Thyroid gland (tissue), 4 donors: ENCODE results near the gene PRKCZ. TPM values are rescaled to one million over a fixed set of nuclear protein-coding genes. Genes with fewer than 3 reads are reported as not detected.

Experiments
- DNase-seq, 2 donors: peaks; one replicate each; pipeline ENCODE4 v3.0.0-alpha.2; 2019
- H3K27ac ChIP-seq, 3 donors: fragments of 200-600 bp; sonication (generic); 1 replicate in 2 of 3; 2 replicates in 1 of 3; pipeline ENCODE4 v1.5.1; 2016 to 2019; ENCODE audit warnings: mild to moderate bottlenecking in 1 of 3, moderate library complexity in 1 of 3
- H3K27me3 ChIP-seq: fragments of 200-600 bp; sonication (generic); one replicate; pipeline ENCODE4 v1.5.1; 2019
- H3K36me3 ChIP-seq, 2 donors: fragments of 200-600 bp; sonication (generic); one replicate each; pipeline ENCODE4 v1.5.1; 2016 to 2019
- H3K4me1 ChIP-seq, 2 donors: fragments of 200-600 bp; sonication (generic); one replicate each; pipeline ENCODE4 v1.5.1; 2017 to 2019
- H3K4me3 ChIP-seq, 3 donors: fragments of 200-600 bp; sonication (generic); replicated peaks in 1 of 3; 1 replicate in 2 of 3; 2 replicates in 1 of 3; pipeline ENCODE4 v1.5.1; 2016; ENCODE audit warnings: mild to moderate bottlenecking in 1 of 3
- H3K9me3 ChIP-seq: fragments of 200-600 bp; sonication (generic); one replicate; pipeline ENCODE4 v1.5.1; 2017
- POLR2A ChIP-seq, 2 donors: fragments of 450-650 bp; IDR thresholded peaks; one replicate each; pipeline ENCODE4 v1.6.1; 2017; ENCODE audit warnings: antibody characterized with exemption in 2 of 2, mild to moderate bottlenecking in 2 of 2, moderate library complexity in 1 of 2
- WGBS, 2 donors: methylation state at CpG; one replicate each; pipeline ENCODE4 v1.1.5; 2017; 5-methylcytosine and 5-hydroxymethylcytosine counted together
- intact Hi-C: fragments of 100-400 bp; cut with DNase I; formaldehyde crosslinking; loops from one replicate; pipeline ENCODE4 v1.15.1; 2023
- total RNA-seq, 4 donors: library from RNA; depleted of rRNA; stranded (reverse); fragments of >200 nt; gene quantifications; one replicate each; pipeline ENCODE4 v1.2.3, GENCODE V29; 2016
- TF ChIP-seq, protein P1 (sequence below), 6 experiments: fragments of 200-600 bp in 3 of 6; fragments of 450-650 bp in 3 of 6; sonication (generic) in 3 of 6; IDR thresholded peaks; one replicate each; pipeline ENCODE4 v1.5.1; 2016 to 2019; ENCODE audit warnings: antibody characterized with exemption in 6 of 6, mild to moderate bottlenecking in 2 of 6, inconsistent platforms in 1 of 6, moderate library complexity in 1 of 6

PRKCZ gene
- total RNA-seq, 4 donors from 2014 or later, result 33.6 to 53.0 (median 44.3) TPM

- H3K9me3 ChIP-seq, result no peaks in the 10 kb centered on the region
- H3K4me3 ChIP-seq, result no peak overlapping the region
- H3K27ac ChIP-seq, result no peak overlapping the region
- WGBS, 2 donors, result 80 to 81% methylated on average over 6 of the region's 6 CpGs
- TF ChIP-seq, protein P1, sequence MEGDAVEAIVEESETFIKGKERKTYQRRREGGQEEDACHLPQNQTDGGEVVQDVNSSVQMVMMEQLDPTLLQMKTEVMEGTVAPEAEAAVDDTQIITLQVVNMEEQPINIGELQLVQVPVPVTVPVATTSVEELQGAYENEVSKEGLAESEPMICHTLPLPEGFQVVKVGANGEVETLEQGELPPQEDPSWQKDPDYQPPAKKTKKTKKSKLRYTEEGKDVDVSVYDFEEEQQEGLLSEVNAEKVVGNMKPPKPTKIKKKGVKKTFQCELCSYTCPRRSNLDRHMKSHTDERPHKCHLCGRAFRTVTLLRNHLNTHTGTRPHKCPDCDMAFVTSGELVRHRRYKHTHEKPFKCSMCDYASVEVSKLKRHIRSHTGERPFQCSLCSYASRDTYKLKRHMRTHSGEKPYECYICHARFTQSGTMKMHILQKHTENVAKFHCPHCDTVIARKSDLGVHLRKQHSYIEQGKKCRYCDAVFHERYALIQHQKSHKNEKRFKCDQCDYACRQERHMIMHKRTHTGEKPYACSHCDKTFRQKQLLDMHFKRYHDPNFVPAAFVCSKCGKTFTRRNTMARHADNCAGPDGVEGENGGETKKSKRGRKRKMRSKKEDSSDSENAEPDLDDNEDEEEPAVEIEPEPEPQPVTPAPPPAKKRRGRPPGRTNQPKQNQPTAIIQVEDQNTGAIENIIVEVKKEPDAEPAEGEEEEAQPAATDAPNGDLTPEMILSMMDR (IDR thresholded peaks at IDR 0.05), result no peak
- no peak for TF ChIP-seq POLR2A (IDR thresholded peaks at IDR 0.05)
- no peak for DNase-seq
- H3K27me3 ChIP-seq, result no peaks in the 10 kb centered on the region
- intact Hi-C loops, result no loop called here
- peaks cover 0 to 12% of the 10 kb centered on the region in 2 donors for H3K4me1 ChIP-seq
- peaks cover 0 to 5% of the 10 kb centered on the region in 2 donors for H3K36me3 ChIP-seq
Observed at GRCh38 chr1:2155788-2156187, 105.6 kb downstream of the PRKCZ start.

GRCh38 chr1:2156866-2157265 lies 106.7 kb downstream of the PRKCZ start:
- Histone ChIP-seq H3K4me1 (peaks cover 0 to 12% of the 10 kb centered on the region in 2 donors), H3K4me3 (no peak overlapping the region), H3K36me3 (no peaks in the 10 kb centered on the region), H3K27ac (no peak overlapping the region), H3K9me3 (no peaks in the 10 kb centered on the region), H3K27me3 (no peaks in the 10 kb centered on the region)
- WGBS, 2 donors, result 92 to 95% methylated on average over 9 of the region's 9 CpGs
- DNase-seq, result no peak
- intact Hi-C loops, result no loop called here
- TF ChIP-seq, protein P1 (IDR thresholded peaks at IDR 0.05), result no peak

DNA sequence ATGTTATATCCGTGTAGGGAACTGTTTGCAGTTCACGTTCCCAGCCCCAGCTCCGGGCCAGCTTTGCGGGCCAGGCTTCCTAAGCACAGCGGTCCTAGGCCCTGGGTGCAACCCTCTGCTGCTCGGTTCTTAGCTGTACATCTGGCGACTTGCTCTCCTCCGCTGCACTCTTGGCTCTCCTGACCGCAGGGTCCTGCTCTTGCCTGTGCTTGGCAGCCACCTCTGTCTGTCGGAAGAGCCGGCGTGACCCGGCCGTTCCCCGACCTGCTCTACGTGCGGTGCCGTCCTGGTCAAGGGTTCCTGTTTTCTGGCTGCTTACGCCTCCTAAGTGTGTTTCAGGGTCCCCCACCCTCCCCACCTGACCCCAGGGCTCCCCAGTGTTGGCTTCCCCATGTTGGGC lies 107.6 kb downstream of the PRKCZ start:
- peaks cover 0 to 12% of the 10 kb centered on the region in 2 donors for H3K4me1 ChIP-seq
- WGBS, 2 donors, result 90 to 95% methylated on average over 16 to 19 of the region's 19 CpGs
- no peak overlapping the region for H3K27ac ChIP-seq
- intact Hi-C loops, result no loop called here
- H3K27me3 ChIP-seq, result no peaks in the 10 kb centered on the region
- H3K9me3 ChIP-seq, result no peaks in the 10 kb centered on the region
- DNase-seq, result no peak
- no peak overlapping the region for H3K4me3 ChIP-seq
- no peaks in the 10 kb centered on the region for H3K36me3 ChIP-seq
- TF ChIP-seq, protein P1 (IDR thresholded peaks at IDR 0.05), result no peak
- TF ChIP-seq POLR2A (IDR thresholded peaks at IDR 0.05), result no peak

DNA sequence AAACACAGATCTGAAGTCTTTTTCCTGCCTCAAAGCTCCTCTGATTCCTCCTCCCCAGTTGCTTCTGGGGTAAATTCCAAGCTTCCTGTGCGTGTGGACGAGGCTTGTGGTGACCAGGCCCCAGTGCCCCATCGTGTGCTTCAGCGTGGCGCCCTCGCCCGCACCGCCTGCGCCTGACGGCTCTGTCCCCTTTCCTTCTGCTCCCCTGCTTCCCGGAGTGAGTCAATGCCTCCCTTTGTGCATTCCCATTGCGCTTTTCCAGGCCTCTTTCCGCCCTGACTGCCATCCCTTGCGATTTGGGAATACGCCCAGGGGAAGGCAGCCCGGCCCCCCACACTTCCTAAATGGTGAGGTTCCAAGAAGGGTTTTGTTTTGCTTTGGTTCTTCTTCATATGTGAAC lies 108.1 kb downstream of the PRKCZ start:
- no peak overlapping the region for H3K4me3 ChIP-seq
- peaks cover 0 to 12% of the 10 kb centered on the region in 2 donors for H3K4me1 ChIP-seq
- no peaks in the 10 kb centered on the region for H3K27me3 ChIP-seq
- DNase-seq, result no peak
- no peak overlapping the region for H3K27ac ChIP-seq
- TF ChIP-seq, protein P1 (IDR thresholded peaks at IDR 0.05), result no peak
- TF ChIP-seq POLR2A (IDR thresholded peaks at IDR 0.05), result no peak
- intact Hi-C loops, result no loop called here
- H3K36me3 ChIP-seq, result no peaks in the 10 kb centered on the region
- H3K9me3 ChIP-seq, result no peaks in the 10 kb centered on the region
- WGBS, 2 donors, result 88 to 92% methylated on average over 16 of the region's 16 CpGs

- H3K27me3 ChIP-seq, result no peaks in the 10 kb centered on the region
- H3K4me3 ChIP-seq, result no peak overlapping the region
- H3K9me3 ChIP-seq, result no peaks in the 10 kb centered on the region
- intact Hi-C loops, result no loop called here
- peaks cover 0 to 12% of the 10 kb centered on the region in 2 donors for H3K4me1 ChIP-seq
- H3K36me3 ChIP-seq, result no peaks in the 10 kb centered on the region
- no peak for DNase-seq
- 90 to 99% methylated on average over 13 to 17 of the region's 18 CpGs for WGBS, 2 donors
- TF ChIP-seq POLR2A (IDR thresholded peaks at IDR 0.05), result no peak
- TF ChIP-seq, protein P1 (IDR thresholded peaks at IDR 0.05), result no peak
- H3K27ac ChIP-seq, result no peak overlapping the region
Observed at GRCh38 chr1:2159124-2159523, 108.9 kb downstream of the PRKCZ start.
